Stimulated activated CD8-positive, alpha-beta memory T cell treated with anti-CD3 and anti-CD28 coated beads, Interleukin-15, amount 100 ng/mL, for 4 hours (primary cell): ENCODE data around the gene TLE3.

Experiments used
- DNase-seq, 2 donors: peaks; one replicate each; pipeline ENCODE4 v3.0.0-alpha.2; 2020; ENCODE audit warnings: low read depth in 2 of 2

TLE3 gene

DNA sequence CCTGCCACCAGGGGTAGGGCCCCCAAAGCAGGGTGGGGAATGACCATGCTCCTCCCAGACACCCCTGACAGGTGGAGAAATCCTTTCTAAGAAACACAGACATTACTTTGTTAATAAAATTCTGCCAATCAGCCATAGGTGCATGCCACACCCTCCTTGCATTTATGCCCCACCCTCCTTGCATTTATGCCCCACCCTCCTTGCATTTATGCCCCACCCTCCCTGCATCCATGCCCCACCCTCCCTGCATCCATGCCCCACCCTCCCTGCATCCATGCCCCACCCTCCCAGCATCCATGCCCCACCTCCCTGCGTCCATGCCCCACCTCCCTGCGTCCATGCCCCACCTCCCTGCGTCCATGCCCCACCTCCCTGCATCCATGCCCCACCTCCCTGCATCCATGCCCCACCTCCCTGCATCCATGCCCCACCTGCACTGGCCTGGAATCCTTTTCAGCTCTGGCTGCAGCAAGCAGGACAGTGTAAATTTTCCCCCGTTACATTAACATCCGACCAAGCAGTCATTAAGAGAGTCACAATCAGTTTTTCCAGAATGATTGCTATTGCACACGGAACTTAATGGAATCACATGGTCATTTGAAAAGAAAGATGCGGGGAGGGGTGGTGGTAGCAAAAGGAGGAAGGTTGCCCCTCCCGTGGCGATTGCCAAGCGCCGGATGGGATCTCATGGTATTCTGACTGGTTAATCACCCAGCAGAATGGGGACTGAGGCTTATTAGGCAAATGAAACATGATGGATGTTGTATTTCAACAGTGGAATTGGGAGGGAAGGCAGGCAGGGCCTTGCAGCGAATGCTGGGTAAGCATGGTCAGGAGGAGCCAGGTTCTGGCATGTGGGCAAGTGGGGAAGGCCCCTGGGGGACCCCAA, 91.2 kb downstream of the TLE3 start:
- DNase-seq, result no peak

DNA sequence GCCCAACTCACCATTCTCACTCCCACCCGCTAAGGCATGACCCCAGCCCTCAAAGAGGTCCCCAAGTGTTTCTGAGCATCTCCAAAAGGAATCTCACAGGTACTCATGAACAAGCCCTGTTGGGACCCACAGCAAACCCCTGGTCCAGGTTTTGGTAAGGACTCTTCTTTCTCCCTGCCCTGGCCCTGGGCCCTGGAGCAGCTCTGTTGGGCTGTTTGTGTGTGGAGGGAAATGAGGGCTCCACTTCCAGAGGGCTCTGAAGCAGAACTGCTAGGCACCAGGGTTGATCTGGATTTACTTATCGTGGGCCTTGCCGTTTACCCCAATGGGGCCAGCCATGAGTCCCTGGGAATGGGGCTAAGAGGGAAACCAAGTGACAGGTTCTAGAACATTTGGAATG, 92.9 kb downstream of the TLE3 start:
- no peak for DNase-seq

DNA sequence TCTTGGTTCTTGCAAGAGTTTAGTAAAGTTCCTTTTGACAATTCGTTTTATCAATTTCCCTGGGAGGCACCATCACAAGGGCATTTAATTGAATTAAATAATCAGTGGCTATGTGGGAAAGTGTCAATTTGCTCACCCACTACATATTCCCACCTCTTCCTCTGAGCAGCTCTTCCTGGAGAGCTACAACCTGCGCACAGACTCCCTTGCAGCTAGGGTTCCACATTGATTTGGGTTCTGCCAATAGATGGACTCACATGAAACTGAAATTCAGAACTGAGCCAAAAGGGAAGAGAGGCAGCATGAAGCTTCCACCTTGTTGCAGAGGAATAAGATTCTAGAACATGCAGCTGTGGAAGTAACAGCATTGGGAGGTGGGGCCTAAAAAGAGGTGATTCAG, 94.8 kb downstream of the TLE3 start:
- no peak for DNase-seq

DNA sequence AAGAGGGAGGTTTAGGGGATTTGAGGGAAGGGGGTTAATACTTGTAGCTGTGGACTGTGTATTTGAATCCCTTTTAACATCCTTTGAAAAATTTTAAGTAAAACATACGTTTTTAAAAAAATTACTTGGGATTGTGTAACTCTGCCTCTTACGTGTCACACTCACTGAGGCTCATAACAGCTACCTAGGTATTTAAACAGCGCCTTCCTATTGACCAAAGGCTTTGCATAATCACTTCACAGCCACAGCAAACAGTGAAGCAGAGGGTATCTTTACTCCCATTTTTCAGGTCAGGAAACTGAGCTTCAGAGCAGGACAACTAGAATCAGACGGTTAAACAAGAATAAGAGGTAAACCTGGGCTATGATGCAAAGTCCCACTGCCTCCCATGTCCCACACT, 95.9 kb downstream of the TLE3 start:
- no peak for DNase-seq

DNA sequence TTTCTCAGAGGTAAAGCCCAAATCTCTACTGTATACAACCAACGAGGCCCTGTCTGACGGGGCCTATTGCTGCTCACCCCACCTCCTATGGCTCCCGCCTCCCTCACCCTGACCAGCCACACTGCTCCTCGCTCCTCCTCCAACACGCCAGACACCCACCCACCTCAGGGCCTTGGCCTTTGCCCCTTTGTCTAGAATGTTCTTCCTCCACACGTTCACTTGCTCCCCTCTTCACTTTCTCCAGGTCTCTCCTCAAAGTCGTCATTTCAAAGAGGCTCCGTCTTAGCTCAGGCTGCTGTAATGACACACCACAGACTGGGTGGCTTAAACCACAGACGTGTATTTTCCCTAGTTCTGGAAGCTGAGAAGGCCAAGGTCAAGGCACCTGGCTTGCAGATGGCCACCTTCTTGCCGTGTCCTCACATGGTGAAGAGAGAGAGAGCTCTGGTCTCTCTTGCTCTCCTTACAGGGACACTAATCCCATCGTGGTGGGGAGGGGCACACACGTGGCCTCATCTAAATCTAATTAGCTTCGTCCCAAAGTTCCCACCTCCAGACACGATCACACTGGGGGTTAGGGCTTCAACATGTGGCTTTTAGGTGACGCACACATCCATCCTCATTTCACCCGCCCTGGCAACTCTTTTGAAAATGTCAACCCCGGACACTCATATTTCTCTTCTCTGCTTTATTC, 98.2 kb downstream of the TLE3 start:
- DNase-seq, result no peak

DNA sequence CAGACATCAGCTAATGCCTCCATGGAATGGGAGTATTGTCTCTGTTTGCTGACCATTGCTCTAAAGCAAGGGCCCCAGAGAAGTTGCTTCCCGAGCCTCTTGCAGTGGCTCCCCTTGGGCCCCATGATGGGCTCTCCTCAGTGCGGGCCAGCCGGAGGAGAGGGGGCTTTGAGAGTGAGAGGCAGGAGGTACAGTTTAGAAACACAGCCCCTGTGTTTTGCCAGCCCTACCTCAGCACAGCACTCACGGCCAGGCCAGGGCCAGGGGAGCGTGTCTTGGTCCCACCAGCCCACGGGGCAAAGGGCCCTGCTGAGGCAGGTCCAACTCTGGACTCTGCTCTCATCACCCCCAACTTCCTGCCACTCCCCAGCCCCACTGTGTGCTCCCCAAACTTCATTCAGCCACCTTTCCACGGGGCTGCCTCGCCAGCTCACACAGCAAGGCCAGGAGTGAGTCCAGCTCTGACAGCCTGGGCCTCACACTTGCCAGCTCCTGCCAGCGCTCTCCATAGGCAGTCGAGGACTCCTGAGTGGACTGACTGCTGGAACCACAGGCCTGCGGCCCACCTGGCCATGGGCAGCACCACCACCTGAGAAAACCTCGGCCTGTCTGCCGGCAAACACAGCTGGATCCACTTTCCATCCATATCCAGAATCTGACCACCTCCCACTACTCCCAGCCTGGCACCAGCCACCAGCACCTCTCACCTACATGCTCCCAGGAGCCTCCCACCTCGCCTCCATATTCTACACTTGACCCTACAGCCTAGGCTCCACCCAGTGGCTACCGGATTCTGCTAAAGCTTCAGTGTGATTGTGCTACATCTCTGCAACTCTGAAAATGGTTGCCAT, 99.0 kb downstream of the TLE3 start:
- no peak for DNase-seq

DNA sequence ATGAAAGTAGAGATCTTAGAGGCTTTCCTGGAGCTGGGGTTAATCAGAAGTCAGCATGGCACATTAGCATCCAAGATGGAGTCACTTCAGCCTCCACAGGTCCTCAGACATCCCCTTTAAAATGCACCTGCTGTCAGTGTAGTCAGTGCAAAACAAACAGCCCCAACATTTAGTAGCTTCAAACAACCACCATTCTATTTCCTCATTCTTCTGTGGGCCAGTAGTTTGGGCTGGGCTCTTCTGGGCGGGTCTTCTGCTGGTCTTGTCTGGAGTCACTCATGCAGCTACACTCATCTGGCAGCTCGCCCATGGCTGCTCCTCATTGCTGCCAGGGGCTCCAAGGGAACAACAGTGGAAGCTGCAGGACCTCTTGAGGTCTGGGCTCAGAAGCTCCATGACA, 99.9 kb downstream of the TLE3 start:
- DNase-seq, result no peak
